Erythroblast (primary cell): ENCODE data around the gene COMTD1.

Experiments used
- GATA1 ChIP-seq: IDR thresholded peaks from 2 replicates; pipeline ENCODE4 v1.6.1; 2011; ENCODE audit warnings: low read depth, mild to moderate bottlenecking, control low read depth, low read length, moderate library complexity
- POLR2A ChIP-seq: IDR thresholded peaks from 2 replicates; pipeline ENCODE4 v1.6.1; 2011; ENCODE audit warnings: mild to moderate bottlenecking, low read length

DNA sequence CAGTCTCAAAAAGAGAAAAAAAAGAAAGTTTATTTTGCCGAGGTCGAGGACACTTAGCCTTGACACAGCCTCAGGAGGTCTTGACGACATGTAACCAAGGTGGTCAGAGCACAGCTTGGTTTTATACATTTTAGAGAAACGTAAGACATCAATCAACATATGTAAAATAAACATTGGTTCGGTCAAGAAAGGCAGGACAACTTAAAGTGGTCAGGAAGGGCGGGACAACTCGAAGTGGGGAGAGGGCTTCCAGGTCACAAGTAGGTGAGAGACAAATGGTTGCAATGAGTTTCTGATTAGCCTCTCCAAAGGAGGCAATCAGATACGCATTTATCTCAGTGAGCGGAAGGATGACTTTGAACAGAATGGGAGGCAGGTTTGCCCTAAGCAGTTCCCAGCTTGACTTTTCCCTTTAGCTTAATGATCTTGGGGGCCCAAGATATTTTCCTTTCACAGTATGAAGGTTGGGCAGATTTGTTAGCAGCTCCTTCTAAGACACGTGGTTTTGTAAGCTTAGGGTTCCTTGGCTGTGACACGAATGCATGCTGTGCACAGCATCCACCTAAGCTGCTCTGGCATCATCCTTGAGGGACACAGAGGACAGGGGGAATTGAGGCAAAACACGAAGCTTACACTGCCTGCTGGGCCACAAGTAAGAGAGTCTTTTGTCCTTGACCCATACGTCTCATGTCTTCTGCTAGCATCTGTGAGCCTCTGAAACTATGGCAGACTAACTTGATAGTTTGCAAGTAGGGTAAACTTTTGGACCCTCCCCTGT lies 28.5 kb downstream of the COMTD1 start:
- TF ChIP-seq POLR2A (no peak), GATA1 (no peak)
